Suppressor macrophage (primary cell): Measurements from ENCODE around the gene ZNF200.

Source experiments
- DNase-seq, 4 experiments: peaks; one replicate each; pipeline ENCODE4 v3.0.0-alpha.2; 2020 to 2022

ZNF200 gene

DNA sequence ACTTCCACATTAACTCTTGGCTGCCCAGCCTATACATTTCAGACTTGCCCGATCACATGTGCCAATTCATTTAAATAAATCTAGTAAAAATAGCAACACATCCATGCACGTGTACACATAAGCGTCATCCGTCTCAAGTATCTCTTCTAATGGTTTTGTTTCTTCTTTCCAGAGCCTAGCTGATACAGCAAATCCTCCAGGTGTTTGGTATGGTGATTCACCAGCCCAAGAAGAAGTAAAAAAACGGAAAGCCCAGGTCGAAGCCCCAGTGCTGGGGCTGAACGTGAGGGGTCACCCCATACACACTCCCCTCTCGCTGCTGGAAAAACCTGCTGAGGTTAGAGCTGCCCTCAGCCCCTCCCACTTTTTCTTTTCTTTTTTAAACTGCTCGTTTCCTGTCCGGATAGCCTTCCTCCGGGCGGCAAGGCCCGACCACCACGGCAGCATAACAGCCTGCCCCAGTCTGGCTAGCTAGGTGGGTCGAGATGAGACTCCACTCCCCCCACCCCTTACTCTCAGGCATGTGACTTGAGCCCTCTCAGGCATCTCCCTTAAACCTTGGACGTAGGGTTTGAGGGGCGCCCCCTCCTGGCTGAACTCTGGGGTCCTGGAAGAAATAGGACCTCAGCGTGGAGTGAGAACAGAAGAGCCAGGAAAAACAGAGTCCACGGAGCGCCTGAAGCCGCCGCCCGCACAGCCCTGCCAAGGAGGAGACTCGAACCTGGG is 60.9 kb downstream of the ZNF200 start:
- DNase-seq = no peak
